Measurements from ENCODE around the gene UBE2G2.

The UBE2G2 gene

DNA sequence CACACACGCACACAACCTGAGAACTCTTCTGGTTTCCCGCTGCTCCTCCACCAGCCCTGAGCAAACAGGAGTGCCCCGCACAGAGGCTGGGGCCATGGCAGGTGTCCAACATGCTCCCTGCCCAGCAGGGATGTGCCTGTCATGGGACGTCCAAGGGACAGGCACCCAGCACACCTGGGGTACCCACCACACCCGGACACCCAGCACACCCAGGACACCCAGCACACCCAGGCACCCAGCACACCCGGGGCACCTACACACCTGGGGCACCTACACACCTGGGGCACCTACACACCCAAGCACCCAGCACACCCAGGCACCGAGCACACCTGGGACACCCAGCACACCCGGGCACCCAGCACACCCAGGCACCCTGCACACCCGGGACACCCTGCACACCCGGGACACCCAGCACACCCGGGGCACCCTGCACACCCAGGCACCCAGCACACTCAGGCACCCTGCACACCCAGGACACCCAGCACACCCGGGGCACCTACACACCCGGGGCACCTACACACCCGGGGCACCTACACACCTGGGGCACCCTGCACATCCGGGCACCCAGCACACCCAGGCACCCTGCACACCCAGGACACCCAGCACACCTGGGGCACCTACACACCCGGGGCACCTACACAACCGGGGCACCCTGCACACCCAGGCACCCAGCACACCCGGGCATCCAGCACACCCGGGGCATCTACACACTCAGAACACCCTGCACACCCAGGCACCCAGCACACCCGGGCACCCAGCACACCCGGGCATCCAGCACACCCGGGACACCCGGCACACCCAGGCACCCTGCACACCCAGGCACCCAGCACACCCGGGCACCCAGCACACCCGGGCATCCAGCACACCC is 37.9 kb downstream of the UBE2G2 start:
- no peak for DNase-seq (ENCODE audit: low read depth)

DNA sequence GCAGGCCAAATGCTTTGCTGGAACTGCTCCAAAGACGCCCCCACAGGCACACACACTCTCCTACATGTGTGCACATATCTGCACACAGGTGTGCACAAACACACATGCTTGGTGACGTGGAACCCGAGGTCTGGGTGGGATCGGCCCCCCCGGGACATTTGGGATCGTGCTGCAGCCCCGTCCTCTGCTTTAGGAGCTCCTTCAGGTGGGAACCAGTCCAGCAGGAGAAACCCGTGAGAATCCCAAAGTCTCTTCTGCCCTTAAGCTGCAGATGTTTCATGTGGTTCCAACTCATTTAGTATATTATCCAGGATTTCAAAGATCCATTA is 38.6 kb downstream of the UBE2G2 start:
- DNase-seq (ENCODE audit: low read depth), result no peak

DNA sequence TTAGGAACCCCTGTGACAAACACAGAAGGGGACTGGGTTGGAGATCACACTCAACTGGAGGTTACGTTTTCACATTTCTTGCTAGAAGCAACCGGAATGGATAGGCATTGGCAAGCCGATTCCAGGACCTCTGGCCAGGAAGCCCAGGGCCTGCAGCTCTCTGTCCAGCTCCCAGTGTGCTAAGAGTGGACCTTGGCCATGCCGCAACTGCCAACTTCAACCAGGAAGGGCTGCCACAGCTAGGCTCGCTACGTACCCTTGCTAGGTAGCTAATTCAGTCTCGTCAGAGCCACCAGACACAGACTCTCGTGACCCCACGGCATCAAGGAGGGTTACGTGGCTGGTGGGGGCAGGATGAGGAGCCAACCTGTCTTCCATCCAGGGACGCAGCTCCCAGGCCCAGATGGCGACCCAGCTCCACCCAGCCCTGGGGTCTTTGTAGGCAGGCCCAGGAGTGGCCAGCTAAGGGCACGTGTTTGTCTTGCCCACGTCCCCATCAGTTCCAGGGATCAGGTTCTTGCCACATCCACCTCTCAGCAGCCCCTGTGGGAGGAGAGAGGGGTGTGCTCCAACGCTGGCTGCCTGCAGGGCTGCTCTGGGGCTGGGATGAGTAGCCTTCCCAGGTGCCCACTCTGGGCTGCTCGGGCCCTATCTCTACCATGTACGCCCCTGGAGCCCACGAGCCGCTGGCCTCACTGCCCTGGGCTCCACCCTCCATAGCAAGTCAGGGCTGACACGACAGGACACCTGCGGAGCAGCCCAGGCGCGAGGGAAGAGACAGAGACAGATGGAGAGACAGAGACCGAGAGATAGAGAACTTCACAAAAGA is 39.2 kb downstream of the UBE2G2 start:
- DNase-seq (ENCODE audit: low read depth), result no peak

DNA sequence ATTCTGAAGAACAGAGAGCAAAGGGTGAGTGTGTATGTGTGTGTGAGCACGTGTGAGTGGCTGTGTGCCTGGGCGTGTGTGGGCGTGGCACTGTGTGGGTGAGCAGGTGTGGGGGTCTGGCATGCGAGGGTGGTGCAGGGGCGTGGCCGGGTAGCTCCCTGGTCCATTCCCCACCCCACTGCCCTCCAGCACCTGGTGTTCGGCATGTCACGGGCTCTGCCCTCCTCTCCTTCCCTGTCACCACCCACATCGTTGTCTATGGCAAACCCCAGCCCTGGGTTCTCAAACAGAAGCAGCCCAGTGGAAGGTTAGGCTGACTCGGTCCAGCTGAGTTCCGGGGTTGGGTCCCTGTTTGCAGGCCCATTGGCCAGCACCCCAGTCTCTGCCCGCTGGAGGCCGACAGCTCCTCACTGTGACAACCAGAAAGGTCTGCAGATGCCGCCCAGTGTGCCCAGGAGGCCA is 39.8 kb downstream of the UBE2G2 start:
- no peak for DNase-seq (ENCODE audit: low read depth)

DNA sequence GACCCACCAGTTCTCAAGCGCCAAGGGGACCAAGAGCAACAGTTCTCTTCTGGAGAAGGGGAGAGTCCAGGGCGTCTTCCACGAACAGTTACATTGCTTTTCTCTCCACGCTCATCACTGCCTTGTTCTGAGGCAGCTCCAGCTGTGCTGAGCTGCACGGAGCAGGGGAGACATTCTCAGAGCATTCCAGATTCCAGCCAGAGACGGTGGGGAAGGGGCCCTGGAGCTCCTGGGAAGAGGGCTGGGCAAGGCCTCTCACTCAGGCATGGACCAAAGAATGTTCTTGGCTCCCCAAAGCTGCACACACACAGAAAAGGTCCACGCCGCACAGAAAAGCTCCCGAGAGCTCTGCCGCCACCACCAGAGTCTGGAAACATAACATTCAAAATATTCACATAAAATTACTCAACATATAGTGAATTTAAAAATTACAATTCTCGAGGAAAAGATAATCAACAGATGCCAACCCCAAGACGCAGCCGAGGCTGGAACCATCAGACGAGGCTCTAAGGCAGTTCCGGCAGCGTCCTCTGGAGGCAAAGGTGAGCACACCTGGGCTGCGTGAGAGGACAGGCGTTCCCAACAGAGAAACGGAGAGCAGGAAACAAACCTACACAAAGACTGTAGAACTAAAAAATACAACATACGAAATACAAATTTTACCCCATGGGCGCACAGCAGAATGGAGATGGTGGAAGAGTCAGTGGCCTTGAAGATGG is 40.5 kb downstream of the UBE2G2 start:
- DNase-seq (ENCODE audit: low read depth), result no peak

DNA sequence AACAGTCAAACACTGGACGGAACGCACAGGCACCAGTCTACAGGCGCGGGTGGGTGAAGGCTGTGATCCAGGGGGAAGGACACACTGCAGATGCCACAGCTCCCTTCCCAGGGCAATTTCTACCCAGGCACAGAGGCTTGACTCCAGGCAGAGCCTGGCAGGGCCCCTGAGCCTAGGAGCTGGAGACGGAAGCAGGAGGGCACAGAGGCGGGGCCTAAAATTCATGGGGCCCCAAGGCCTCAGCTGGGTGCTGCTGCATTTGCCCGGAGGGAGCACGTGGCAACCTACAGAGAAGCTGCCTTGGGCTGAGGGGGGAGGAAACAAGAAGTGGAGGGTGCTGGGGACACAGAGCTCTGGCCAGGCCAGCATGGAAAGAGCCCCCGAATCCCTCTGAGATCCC is 41.2 kb downstream of the UBE2G2 start:
- DNase-seq (ENCODE audit: low read depth), result no peak

DNA sequence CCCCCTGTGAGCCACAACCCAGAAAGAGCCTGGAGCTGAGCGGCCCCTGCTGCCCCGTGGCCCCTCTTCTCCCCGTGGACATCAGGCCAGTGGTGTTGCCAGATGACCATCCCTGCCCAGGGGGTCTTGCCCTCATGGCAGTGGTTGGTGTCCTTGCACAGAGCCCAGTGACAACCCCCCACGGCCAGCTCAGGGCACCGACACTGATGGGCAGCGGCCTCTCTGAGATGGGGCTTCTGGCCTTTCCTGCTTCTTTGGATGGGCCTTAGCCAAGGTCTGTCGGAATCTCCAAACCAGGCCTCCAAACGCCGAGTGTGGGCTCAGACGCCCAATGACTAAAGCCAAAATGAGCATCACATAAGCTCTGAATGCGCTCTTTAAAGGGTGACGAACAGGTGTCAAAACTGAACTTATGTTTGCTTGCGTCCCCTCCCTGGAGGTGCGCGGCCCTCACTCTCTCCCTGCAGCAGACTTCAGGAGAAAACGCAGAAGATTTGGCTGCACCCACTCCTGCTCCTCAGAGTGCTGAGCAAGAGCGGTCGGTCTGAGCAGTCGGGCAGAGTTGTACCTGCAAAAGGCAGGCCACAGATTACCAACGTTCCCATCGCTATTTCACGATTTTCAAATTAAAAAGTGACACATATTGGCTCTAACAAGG is 41.9 kb downstream of the UBE2G2 start:
- DNase-seq (ENCODE audit: low read depth), result no peak

DNA sequence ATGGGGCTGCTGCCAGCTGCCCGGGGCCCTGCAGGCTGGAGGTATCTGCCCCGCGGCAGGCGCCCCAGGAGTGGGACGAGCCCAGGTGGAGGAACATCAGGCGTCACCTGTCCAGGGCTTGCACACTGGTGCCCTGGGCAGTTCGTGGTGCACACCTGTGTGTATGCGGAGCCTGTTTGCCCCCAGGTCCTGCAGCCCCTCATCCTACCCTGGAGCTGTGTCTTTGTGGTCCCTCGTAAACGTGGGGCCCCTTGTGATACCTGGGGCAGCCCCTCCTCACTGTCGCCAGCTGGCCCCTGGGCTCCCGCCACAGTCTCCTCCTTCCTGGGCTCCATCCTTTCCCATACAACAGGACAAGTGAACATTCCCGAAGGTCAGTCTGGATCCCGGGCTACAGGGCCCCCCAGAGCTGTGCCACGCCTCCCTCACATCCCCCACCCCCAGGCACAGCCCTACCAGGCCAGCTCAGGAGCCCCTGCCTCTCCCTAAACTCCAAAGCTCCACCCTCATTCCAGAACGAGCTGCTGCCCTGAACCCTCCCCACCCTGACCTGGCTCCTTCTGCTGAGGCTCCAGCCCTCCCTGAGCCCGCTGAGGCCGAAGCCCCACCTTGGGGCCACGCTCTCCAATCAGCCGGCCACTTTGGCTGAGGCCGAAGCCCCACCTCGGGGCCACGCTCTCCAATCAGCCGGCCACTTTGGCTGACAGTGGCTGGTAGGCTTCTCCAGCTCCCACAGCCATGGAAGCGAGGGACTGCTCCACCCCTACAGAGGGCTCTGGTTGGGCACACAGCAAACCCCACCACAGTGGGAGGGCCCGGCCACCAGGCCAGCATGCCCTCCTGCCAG is 42.6 kb downstream of the UBE2G2 start:
- no peak for DNase-seq (ENCODE audit: low read depth)

DNA sequence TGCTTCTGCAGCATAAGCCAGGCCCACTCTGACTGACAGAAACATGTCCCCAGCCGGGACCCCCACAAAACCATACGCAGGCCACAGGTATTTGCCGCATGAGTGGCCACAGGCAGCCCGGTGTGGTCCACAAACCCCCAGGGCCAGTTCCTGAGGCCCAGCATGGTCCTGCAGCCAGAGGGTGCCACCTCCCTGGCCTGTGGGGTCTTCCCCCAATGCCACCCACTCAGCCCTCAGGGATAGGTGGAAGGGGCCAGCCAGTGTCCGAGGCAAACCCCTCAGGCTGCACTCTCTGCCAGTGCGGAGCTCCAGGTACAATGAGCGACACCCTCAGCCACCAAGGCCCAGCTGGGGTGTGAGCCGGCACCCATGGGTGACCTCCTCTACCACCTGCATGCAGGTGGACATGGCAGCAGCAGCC is 43.5 kb downstream of the UBE2G2 start:
- DNase-seq (ENCODE audit: low read depth), result no peak

DNA sequence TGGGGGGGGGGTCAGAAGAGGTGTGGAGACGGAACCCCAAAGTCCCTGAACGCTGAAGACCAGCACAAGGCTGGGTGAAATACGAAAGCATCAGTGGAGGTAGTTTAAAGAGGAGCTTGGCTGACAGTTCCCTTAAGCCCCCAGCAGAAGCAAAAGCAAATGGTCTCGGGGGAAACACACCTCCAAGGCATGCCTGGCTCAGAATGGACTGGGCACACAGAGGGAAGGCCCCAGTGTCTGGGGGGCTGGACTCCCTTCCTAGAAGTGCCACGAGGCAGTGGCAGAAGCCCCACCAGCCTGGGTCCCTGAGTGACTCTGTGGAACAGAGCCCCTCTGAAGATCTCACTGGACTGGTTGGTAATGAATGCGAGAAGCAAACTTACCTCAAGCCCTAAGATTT is 43.9 kb downstream of the UBE2G2 start:
- no peak for DNase-seq (ENCODE audit: low read depth)

DNA sequence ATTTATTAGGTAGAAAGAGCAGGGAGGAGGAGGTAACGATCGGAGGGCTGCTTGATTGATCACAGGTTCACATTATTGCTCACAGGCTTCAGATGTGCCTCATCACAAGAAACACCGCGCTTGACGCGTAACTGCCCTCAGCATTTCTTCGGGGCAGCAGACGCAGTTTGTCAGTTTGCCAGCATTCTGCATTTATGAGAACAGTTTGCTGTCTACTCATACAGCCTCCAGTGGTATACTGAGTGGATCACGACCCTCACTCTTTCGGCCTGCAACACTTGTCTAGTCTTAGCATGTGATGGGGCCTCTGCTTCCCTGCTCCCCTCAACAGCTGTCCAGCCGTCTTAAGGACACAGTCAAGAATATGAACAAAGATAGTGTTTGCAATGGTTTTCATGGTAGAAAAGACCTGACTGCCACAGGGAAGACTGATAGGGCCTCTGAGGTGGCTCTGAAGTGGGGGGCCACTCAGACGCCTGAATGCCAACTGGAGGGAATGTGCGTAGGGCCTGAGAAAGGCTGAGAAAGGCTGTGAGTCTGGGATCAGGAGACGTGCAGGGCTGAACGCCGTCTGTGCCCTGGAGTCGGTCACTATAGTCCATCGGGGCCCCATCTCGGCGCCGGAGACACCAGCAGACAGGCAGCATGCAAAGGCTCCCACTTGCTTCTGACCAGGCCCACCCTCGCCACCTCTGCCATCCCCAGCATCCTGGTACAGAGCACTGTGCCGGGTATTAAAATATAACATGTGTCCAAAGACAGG is 45.0 kb downstream of the UBE2G2 start:
- DNase-seq (ENCODE audit: low read depth), result no peak

DNA sequence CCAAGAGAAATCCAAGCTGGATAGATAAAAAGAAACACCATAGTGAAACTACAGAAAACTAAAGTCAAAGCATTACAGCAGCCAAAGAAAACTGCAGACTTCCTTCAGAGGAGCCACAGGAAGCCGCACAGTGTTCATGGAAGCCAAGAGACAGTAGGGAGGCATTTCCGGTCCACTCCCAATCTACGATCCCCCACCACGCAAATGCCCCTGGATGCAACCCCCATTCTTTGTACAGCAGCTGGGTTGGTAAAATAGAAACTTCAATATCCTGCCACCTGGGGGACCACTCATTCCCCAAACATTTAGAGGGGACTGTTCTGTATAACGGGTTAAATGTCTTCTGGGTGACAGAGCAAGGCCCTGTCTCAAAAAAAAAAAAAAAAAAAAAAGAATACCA is 46.4 kb downstream of the UBE2G2 start:
- DNase-seq (ENCODE audit: low read depth), result no peak

DNA sequence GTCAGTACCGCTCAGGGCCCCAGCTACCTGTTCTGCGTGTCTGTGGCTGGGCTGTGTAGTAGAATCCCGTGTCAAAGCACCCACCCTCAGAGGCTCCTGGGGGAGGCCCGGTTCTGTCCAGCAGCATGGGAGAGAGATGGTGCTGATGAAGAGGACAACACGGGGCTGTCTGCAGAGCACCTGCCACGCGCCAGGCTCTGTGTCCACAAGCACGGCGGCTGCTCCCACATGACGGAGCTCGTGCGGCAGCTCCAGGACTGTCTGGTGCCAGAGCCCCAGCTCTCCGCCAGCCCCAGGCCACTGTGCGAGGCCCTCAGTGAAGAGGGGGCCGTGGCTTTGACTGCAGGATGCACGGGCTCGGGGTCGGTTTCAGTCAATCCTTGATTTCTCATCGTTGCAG is 48.3 kb downstream of the UBE2G2 start:
- no peak for DNase-seq (ENCODE audit: low read depth)

DNA sequence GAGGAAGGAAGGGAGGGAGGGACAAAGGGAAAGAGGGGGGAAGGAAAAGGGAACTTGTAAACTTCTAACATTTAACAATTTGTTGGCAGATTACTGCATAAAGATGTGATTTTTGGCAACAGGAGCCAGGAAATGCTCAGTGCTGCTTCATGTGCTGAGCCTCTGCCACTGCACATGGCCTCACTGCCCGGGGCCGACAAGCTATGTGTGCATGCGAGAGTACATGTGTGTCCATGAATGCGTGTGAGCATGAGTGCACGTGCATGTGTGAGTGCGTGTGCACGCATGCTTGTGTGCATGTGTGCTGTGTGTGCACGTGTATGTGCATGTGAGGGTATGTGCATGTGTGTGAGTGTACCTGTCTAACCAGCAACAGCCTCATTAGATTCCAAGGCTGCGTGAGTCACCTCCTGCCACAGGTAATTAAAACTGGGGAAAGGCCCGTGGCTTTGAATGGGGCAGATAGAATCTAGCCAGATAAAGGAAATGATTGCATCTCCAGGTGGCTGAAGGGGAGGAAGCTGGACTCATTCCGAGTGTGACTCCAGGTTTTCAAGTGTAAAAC is 48.9 kb downstream of the UBE2G2 start:
- DNase-seq (ENCODE audit: low read depth), result no peak

DNA sequence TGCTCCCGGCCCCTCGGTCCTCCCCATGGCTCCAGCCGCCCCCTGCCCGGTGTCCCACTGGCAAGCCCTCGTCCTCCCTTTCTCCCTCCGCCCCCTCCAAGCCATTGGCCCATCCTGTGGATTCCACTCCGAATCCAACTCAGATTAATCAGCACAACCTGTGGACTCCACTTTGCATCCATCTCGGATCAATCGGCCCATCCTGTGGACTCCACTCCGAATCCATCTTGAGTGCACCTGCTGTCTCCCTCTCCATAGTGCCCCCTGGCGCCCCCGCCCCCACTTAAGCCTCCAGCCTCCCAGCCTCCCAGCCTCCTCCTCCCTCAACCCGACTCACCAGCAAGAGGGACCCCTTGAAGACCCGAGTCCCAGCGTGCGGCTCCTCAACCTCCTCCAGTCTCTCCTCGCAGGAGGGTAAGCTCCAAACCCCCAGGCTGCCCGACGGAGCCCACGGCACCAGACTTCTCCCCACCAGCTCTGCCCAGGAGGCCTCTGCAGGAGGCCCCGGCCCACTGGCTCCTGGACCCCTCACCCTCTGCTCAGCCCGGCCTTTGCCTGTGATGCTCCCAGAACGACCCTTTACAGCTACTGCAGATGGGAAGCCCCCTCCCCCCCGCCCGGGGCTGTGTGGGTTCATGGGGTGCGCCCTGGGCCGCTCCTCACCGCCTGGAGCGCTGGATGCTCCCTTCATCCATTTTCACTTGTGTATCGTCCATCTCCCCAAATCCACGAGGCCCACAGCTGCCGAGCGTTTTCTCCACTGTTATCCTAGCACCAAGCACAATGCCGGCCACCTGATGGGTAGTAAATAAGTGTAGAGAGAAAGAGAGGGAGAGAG is 49.6 kb downstream of the UBE2G2 start:
- DNase-seq (ENCODE audit: low read depth), result no peak

DNA sequence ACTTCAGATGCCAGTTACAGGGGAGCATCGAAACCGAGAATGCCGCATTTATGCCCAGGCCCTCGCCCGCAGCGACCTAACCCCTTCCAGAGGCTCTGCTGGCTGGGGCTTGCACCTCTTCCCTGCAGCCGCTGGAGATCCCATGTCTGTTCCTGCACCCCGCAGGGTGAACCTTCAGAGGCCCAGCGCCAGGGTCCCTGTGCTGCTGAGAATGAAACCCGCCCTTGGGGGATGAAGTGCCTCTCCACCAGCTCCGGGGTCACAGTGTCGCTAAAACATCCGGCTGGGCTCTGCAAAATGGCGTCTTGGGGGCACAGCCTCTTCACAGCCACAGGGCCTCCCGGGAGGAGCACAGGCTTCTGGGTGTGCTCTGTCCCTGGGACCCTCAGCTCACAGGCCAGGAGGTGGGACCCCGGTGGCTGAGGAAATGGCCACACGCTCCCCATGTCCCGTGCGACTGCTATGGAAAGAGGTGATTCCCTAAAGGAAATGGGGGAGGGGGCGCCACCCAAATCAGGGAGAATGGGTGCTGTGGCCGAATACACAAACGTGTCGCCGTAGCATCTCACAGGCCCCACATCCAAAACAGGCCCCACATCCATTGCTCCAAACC is 50.3 kb downstream of the UBE2G2 start:
- no peak for DNase-seq (ENCODE audit: low read depth)

DNA sequence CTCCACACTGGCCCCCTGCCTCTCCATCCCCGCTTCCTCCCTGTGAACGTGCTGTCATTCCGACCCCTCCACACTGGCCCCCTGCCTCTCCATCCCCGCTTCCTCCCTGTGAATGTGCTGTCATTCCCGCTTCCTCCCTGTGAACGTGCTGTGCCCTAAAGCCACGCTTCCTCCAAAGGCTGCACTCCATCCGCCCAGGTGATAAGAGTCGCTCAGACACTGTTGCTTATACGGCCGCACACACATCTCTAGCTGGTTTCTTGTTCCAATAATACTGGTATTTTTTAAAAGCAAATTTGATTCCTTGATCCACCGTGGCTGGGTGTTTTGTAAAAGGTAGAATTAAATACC is 51.0 kb downstream of the UBE2G2 start:
- no peak for DNase-seq (ENCODE audit: low read depth)

DNA sequence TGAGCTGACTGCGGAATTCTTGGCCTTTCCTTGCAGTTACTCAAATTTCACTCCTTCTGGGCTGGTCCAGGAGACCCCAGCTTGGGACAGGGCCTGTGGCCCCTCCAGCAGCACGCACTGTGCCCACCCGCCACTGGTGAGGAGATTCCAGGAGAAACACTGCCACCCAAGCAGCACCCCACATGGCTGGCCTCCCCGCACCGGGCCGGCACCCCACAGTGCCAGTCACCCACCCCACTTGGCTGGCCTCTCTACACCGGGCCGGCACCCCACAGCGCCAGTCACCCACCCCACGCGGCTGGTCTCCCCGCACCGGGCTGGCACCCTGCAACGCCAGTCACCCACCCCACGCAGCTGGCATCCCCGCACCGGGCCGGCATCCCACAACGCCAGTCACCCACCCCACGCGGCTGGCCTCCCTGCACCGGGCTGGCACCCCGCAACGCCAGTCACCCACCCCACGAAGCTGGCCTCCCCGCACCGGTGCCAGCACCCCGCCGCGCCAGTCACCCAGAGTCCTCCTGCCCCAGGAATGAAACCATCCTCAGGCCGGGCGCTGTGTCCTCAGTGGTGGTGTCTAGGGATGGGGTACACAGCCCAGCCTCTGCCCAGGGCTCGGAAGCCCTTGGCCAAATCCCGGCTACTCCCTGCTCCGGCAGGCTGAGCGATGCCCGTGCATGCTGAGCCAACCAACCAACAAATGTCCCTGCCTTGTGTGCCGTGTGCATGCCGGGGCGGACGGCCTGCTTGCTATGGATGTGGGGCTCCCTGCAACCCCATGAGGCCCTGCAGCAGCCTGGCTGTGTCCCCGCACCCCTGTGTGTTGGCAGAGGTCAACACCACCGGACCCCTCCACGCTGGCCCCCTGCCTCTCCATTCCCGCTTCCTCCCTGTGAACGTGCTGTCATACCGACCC is 51.6 kb downstream of the UBE2G2 start:
- DNase-seq (ENCODE audit: low read depth), result no peak

Data from activated T-cell treated with anti-CD3 and anti-CD28 coated beads for 1 hour (primary cell).